Stimulated activated CD4-positive, alpha-beta T cell treated with anti-CD3 and anti-CD28 coated beads, Interleukin-15, amount 100 ng/mL, for 1 hour (primary cell): ENCODE data around the gene POLR1G.

Source experiments
- DNase-seq, 2 donors: peaks; one replicate each; pipeline ENCODE4 v3.0.0-alpha.2; 2020; ENCODE audit warnings: low read depth in 1 of 2, low spot score in 1 of 2

Gene POLR1G

GRCh38 chr19:45406226-45407090 is at the start of gene POLR1G:
Gene POLR1G (plus strand): TSS chr19:45406644. CDS start chr19:45406697, 53 bp downstream.
- DNase-seq: peak; percentile 53 to 62

- DNase-seq: no peak
Observed at GRCh38 chr19:45356760-45357444, 49.5 kb upstream of the POLR1G start.

GRCh38 chr19:45357445-45357783 is 49.0 kb upstream of the POLR1G start:
- DNase-seq: no peak

GRCh38 chr19:45358213-45358792 is 48.1 kb upstream of the POLR1G start:
- no peak for DNase-seq

GRCh38 chr19:45361608-45362007 is 44.8 kb upstream of the POLR1G start:
- no peak for DNase-seq

GRCh38 chr19:45362291-45362690 is 44.2 kb upstream of the POLR1G start:
- DNase-seq: no peak

- no peak for DNase-seq
Observed at GRCh38 chr19:45363861-45364459, 42.5 kb upstream of the POLR1G start.

GRCh38 chr19:45364696-45365095 is 41.7 kb upstream of the POLR1G start:
- no peak for DNase-seq

GRCh38 chr19:45368127-45368526 is 38.3 kb upstream of the POLR1G start:
- no peak for DNase-seq

- no peak for DNase-seq
Observed at GRCh38 chr19:45368737-45369340, 37.6 kb upstream of the POLR1G start.

- peak; percentile 99 for DNase-seq
Observed at GRCh38 chr19:45370410-45371204, 35.8 kb upstream of the POLR1G start, which contains the start of gene ERCC2. Gene ERCC2 (minus strand): TSS chr19:45370573. CDS start chr19:45370540, 33 bp downstream.

- no peak for DNase-seq
Observed at GRCh38 chr19:45376045-45376724, 30.3 kb upstream of the POLR1G start.

- DNase-seq: no peak
Observed at GRCh38 chr19:45380107-45380506, 26.3 kb upstream of the POLR1G start.

GRCh38 chr19:45382426-45382825 is 24.0 kb upstream of the POLR1G start:
- DNase-seq: no peak

GRCh38 chr19:45385392-45386221 is 20.8 kb upstream of the POLR1G start:
- no peak for DNase-seq

- DNase-seq: no peak
Observed at GRCh38 chr19:45391346-45391745, 15.1 kb upstream of the POLR1G start.

- no peak for DNase-seq
Observed at GRCh38 chr19:45391871-45392665, 14.4 kb upstream of the POLR1G start.
